Suppressor macrophage treated with lipopolysaccharide for 1 hour (primary cell): ENCODE results near the gene COL6A3.
"Not testable (repeated sequence)": the region's sequence is repeated elsewhere in the genome, so short reads cannot be mapped to it uniquely, and the experiment has no call there.

Experiments used
- DNase-seq, 3 donors: peaks; one replicate each; pipeline ENCODE4 v3.0.0-alpha.2; 2020 to 2022

COL6A3 gene

DNA sequence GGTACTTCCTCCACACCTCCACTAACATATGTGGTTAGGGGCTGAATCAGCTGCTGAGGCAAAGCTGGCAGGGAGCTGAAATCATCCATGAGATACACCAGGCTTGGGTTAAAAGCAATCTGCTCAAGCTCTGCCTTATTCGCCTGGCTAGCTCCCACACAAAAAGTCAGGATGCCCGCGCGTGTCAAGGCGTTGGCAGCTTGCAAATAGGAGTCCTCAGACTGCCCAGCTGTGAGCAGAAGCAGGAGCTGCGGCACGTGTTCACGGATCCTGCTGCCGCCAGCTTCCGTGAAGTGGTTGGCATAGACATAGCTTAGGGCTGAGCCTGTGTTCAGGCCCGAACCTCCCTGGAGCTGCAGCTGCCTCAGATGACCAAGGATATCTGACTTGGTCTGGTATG is 35.3 kb downstream of the COL6A3 start:
- DNase-seq = no peak

DNA sequence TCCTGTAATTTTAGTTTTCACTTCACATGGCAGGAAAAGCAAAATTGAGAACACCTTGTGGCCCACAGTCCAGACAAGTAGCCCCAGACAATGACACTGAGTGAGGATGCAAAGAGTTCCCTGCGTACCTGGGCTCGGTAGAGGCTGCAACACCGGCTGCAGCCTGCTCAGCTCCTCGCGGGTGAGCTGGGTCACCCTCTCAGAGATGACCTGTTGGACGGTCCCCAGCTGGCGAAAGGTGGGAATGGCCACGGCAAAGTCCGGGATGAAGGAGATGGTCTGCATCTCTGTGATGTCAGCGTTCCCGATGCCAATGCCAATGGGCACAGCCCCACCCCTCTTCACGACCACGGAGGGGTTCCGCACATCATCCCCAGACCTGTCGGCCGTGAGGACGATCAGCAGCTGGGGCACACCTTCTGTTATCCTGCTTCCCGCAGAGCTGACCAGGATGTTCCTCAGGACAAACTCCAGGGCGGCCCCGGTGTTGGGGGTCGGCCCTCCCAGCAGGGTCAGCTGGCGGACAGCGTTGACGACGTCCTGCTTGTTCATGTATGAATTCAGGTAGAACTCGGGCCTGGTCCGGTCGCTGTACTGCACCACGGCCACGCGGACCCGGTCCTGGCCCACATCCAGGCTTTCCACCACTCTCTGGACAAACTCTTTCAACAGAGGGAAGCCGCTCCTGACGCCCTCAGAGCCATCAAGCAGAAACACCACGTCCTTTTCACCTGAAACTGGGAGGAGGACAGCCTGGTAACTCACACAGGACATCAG is 39.5 kb downstream of the COL6A3 start:
- no peak for DNase-seq

DNA sequence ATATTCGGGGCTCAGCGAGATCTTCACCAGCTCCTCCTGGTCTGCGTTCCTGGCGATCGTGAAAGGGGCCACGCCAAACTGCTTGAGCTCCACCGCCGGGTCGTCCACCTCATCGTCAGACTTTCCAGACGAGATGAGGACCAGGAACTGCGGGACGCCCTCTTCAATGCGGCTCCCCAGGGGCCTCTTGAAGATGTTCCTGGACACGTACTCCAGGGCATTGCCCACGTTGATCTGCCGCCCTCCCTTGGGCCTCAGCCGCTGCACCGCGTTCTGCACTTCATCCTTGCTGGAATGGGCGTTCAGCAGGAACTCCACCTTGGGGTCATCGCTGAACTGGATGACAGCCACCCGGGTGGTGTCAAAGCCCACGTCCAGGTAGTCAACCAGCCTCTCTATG is 42.1 kb downstream of the COL6A3 start:
- no peak for DNase-seq

DNA sequence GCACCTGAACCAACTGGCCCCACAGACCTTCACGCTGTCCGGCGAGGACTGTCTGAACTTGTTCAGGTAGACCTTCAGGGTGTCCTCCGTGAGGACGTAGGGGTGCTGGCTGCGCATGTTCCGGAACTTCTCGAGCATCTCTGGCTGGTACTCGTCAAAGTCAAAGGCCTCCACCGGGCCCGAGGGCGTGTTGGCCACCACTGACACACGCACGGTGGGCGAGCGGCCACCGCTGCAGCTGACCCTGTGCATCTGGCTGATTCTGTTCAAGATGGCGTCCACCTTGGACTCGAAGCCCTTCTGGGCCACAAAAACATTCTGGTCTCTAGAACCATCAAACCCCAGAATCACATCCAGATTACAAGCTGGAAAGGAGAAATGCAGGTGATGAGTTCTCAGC is 48.3 kb downstream of the COL6A3 start:
- DNase-seq = no peak

DNA sequence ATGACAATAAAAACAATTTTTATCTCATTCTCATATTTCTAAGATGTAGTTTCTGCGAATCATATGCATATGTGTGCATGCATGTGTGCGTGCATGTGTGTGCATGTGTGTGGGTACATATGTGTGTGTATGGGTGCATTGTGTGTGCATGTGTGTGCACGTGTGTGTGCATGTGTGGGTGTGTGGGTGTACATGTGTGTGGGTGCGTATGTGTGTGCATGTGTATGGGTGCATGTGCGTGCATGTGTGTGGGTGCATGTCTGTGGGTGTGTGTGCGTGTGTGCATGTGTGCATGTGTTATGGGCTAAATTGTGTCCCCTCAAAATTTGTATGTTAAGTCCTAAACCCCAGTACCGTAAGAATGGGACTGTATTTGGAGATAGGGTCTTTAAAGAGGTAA is 49.3 kb downstream of the COL6A3 start:
- no peak for DNase-seq

DNA sequence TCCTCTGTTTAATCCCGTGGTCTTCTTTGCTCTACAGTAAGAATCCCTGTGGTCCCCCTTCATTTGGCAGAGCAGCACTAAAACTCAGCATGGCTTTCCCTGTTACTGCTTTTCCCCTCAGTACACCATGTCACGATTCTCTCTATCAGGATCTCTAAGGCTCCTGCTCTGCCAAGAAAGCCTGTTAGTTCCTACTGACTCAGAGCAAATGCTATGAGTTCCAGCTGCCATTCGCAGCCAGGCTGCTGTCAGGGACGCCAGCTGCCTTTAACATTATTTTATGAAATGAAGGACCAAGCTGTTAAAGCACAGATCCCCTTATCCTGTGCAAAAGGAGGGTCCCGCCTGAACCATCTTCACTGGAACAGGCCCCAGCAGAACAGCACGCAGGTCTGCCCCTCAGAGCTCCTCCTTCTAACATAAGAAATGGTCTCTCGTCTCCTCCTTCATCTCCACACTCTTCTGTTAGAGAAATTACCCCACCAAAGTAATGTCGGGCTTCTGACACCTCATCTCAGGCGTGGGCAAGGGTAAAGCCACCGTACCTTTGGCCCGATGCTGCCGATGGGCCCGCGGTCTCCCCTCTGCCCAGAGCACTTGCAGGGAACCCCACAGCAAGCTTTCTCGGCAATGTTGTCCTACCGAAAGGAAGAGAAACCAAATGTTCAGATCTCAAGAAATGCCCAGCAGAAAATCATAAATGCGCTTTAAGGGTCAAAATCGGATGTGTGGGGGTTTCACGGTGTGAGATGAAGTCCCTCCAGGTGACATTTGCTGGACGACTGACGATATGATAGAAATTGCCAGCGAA is 52.6 kb downstream of the COL6A3 start:
- DNase-seq = no peak

DNA sequence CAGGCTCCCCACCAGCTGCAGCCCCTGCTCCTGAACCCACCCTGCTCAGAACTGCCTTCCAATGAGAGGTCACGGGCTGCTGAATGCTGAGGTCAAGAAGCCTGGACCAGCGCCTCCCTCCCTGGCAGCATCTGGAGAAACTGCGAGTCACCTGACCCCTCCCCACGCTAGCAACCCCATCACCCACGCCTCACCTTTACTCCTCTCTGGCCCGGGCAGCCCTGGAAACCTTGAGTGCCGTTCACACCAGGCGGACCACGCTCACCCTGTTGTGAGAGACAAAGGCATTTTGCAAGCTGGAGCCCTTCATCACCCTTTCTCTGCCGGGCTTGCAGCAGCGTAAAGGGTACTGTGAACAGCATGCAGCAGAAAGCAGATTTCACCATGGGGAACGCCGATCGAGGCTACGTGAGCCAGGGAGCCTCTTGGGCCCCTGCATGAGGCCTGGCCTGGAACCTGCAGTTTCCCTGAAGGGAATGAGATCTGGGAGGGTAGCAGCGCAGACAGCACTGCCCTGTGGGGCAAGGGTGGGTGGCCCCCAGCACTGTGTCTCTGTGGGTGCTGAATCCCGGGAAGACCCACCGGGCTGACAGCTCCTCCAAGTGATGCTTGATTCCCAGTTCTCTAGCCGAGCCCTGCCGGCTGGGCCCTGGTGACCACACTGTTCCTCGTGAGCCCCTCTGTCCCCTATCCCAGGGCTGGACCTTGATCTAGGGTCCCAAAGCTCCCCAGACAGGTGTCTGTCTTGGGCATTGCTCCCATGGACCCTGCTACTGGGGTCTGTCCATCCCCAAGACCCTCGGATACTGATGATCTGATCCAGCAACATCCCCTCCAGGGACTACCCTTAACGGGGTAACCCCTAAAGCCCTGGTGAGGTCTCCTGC is 53.8 kb downstream of the COL6A3 start:
- DNase-seq = no peak

DNA sequence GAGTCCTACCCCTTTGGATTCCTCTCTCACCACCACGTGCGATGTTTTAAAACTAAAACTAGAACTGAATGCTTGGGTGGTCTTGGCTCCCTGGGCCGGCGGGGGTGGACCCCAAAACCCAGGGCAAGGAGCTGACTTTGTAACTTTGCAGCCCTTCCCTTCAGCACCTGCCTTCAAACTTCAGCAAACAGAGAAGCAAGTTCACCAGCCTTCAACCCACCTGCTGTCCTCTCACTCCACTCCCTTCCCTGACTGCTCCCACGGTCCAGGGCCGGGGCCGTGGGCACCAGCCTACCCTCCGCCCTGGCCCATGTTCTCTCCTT is 54.5 kb downstream of the COL6A3 start:
- no peak for DNase-seq

DNA sequence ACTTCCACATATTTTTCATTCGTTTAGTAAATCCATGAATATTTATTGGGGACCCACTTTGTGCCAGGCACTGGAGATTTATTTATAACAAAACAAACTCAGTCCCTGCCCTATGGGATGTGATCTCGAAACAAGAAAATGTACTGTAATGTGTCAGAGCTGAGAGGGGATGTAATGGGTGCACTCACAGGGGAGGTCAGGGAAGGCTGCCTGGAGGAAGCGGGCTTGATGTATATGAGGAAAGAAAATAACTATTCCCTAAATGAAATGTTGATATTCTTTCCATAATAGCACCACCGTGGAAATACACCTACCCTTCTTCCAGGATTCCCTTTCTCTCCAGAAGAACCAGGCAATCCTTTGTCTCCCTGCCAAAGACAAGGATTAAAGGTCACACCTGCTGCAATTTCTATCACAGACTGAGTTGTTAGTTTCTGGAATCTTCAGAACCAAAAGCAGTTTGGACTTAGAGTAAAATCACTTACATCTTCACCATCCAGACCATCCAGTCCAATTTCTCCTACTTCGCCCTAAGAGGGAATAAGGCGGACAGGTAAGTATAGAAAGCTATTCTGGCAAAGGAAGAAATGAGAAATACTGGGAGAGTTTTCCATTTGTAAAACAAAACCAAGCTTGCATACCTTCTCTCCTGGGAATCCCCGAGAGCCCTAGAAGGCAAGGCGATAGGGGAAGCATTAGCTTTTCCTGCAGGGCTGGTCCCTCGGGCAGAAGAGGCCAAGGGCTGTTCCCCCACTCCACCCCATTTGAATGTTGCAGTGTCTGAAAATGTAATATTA is 55.0 kb downstream of the COL6A3 start:
- DNase-seq = no peak

DNA sequence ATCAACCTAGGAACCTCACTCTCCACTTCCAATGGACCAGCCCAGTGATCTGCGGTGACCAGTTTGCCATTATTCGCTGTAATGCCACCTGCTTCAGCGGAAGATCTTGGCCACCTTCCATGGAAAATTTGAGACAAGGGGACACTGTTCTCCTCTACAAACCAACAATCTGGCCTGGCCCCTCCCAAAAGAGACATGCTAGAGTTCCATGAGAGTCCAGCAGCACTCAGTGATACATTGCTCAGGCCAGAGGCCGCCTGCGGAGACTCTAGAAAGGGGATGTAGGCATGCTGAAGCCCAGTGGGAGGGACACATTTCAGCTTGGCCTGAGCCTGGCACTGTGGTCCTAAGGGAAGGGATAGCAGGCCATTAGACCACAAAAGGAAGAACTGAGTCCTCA is 58.3 kb downstream of the COL6A3 start:
- no peak for DNase-seq

DNA sequence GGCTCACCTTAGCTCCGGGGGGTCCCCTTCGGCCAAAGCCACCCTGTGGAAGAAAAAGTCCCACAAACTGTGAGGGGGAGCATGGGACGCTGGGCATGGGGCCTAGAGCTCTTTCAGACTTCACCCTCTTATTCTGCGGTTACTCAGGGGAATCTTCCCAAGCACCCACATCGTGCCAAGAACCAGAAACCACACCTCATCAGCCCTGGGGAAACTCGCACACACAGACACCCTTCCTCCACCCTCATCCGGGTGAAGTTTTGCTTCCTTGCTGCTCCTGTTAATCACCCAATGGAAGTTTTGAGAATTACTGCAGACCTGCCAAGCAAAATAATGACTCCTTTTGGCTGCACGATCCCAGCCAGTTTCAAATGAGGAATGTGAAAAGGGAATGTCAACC is 59.1 kb downstream of the COL6A3 start:
- DNase-seq = no peak

DNA sequence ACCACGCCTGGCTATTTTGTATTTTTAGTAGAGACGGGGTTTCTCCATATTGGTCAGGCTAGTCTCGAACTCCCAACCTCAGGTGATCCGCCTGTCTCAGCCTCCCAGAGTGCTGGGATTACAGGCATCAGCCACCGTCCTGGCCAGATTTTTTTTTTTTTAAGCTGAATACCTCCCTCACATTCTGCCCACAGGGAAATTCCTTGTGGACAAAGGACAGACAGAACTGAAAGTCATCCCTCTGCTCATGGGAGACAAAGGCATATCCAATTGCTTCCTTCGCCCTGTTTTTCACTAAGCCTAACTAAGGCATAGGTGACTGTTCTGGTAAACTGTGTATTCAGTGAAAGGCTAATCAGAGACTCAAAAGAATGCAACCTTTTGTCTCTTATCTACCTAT is 59.8 kb downstream of the COL6A3 start:
- not testable (repeated sequence) for DNase-seq

DNA sequence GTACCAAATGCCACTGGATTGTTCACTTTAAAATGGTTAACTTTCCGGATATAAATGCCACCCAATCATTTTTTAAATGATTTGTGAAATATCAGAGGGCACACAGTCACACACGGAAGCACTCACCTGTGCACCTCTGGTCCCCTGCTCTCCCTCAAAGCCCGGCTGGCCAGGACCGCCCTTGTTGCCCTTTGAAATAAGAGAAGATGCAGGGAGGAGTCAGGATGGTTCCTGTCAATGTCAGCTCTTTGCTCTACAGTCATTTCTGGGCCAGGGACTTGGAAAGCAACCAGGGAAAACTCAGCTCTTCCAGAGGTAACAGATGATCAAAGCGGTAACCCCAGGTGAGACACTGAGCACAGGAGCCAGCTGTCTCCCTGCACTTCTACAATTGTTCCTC is 60.7 kb downstream of the COL6A3 start:
- DNase-seq = no peak

DNA sequence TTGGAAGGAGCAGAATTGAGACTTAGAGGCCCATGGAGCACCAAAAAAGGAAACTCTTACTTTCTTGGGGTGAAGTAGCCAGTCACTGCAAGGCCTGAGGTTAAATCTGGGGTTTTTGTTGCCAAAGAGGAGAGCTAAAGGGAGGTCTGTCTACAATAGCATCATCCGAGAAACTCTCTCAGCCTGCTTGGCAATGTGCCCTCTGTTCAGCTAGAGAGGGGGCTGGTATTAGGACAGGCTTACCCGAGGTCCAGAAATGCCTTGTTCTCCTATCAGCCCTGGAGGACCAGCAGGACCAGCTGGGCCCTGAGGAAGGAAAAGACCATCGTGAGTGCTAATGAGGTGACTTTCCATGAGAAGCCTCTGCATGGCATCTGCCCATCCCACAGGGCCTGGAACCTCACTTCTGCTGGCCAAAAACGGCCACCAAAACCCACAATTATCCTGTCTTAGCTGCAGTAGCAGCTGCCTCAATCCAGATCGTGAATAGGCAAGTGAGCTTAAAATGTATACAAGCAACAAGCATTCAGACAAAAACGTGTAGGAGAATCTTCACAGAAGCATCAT is 61.6 kb downstream of the COL6A3 start:
- DNase-seq = no peak

DNA sequence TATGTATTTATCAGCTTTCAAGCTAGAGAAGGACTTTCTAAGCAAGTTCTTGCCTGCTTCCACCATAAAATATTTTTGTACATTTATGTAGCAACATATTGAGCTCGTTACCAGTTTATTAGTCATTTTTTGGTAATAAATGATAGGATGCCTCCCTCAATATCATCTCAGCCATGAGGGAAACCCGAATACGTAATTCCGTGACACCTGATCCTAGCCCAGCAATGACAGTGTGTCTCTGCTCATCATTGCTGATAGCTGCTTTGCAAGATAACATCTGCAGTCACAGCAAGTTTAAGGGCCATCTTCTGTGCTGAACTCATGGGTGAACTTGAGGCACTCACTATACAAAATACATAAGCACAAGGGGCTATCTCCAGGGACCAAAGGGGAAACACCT is 62.2 kb downstream of the COL6A3 start:
- no peak for DNase-seq

DNA sequence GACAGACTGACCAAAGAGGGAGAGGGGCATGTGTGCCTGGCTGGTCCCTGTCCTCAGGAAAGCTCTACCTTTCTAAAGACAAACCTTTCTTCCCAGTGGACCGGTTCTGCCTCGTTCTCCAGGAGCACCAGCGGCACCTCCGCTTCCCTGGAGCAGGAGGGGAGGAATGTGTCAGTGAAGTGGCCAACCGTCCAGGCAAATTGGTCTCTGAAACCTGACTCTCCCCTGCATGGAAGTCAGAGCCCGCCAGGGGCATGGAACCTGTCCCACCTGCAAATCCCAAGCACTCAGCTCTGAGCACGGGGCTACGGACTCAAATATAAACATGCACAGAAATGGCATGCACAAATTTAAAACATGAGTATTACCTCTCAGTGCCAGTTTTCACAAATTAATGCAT is 62.9 kb downstream of the COL6A3 start:
- DNase-seq = no peak

DNA sequence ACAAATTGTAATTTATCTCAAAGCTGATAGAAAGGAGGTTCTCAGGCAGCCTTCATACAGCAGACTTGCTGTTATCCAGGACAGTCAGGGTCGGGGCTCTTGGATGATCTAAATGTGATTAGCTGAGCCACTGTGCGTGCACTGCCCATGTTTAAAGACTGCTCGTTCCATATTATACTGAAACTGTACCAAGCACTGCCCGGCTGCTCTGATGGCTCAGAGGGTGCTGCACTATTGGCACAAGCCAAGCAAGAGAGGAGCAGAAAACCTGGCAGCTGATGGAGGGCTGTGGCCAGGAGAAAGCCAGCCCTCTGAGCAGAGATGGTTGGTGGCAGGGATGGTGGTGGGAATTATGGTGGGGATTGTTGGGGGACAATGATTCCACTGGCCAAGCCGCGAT is 63.4 kb downstream of the COL6A3 start:
- no peak for DNase-seq

DNA sequence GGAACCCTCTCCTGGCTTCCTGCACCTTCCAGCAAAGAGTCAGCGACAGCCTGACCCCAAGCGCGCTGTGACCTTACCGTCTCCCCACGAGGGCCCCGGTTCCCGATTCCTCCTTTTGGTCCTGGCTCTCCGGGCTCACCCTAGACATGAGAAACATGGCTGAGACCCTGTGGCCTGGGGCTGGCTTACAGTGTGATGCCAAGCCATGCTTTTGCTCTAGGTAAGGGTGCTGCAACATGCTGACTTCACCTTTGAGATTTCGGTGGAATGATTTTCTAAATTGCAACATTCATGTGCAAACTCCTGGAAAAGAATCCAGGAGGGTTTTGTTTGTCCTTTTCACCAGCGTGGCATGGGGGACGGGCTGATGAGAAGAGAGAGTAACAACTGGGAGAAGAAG is 63.9 kb downstream of the COL6A3 start:
- no peak for DNase-seq

DNA sequence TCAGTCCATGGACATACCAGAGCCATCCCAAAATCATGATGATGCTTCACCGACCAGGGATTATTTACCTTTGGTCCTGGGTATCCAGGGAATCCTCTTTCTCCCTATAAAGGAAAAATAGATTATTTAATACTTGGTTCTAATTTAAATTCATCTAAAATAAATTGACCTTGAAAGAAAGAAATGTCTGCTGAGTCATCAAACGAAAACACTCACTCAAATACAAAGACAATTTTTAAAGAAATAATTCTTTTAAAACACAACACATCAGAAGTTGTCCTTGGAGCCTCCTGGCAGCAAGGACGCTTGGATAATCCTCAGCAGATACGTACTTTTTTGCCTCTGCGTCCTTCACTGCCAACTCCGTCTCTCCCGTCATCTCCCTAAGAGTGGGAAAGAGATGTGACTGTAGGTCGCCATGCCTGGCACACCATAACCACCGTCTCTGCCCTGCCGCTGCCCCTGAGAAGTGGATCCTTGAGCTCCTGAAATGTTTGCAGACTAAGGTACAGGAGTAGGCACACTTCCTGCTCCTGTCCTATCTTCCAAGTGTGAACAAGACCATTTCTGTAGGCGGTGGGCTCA is 65.6 kb downstream of the COL6A3 start:
- DNase-seq = no peak

DNA sequence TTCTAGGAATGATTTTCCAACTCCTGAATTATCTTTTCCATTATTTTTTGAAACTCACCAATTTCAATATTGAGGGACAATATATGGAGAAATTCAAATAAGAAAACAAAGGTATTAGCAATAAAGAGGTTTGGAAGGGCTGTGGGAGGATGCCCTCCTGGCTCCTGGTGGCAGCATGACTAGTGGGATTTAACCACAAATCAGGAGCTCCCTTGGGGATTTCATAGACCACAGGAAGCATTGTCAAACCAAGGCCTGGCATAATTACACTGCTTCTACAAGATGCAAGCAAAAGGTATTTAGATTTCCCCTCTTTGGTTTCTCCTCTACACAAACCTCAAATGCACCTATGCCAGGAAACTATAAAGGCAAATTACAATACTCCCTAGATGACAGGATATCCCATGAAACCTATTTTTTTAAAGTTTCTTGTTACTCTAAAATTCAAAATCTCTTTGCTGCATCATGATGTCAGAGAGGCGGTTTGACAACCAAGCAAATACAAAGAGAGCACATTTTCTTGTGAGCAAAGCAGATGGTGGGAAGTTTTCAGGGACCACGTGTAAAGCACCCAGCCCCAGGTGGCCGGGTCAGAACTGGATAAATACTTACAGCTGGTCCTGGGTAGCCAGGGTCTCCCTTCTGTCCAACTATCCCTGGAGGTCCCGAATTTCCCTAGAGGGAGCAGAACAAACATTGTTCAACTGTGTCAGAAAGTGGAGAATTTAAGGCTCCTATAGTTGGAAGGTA is 67.9 kb downstream of the COL6A3 start:
- DNase-seq = no peak

DNA sequence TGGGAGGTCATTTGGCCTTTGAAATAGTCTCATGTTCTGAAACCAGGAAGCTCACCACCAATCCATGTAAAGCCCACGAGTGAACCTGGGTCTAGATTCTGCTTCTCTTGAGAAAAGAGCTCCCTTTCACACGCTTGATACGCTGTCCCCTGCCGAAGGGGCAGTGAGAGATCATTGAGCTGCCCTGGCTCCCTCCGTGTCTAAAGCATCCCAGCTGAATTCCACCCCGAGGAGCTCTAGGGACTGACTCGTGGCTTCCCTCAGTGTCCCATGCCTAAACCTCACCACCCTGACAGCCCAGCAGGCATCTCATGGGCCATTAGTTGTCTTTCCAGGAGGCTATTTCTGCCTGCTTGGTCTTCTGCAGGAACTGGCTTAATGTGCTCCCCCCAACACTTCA is 68.6 kb downstream of the COL6A3 start:
- DNase-seq = no peak
